Vagina (tissue), 2 donors: ENCODE data around the gene INTS11.

Source experiments
- POLR2A ChIP-seq, 2 donors: fragments of 450-650 bp; IDR thresholded peaks; one replicate each; pipeline ENCODE4 v1.6.1; 2017; ENCODE audit warnings: antibody characterized with exemption in 2 of 2, mild to moderate bottlenecking in 2 of 2, moderate library complexity in 2 of 2
- POLR2AphosphoS5 ChIP-seq, 2 donors: sonication (generic); formaldehyde crosslinking; IDR thresholded peaks; one replicate each; pipeline ENCODE4 v1.9.0; 2017; ENCODE audit warnings: antibody characterized with exemption in 2 of 2, mild to moderate bottlenecking in 2 of 2, low read depth in 1 of 2; ENCODE audit not compliant: insufficient read depth in 1 of 2
- TF ChIP-seq, protein P1 (sequence below), 3 experiments: fragments of 450-650 bp in 2 of 3; fragments of 200-600 bp in 1 of 3; sonication (generic) in 1 of 3; IDR thresholded peaks; one replicate each; pipeline ENCODE4 v1.5.1; 2017 to 2019; ENCODE audit warnings: antibody characterized with exemption in 3 of 3, mild to moderate bottlenecking in 2 of 3, moderate library complexity in 2 of 3

DNA sequence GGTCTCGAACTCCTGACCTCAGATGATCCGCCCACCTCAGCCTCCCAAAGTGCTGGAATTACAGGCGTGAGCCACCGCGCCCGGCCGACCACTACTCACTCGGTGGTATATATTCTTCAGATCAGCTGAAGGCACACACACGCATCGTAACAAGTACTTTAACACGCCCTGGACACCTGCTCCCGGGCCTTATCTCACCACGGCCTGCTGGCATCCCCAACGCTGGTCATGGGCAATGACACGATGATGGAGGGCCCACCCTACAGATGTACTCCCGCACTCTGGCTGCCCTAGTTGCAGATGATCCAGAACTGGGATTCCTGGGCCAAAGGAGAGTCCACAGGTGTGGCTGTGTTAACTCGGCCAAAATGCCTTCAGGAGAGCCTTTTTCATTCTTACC lies 62.4 kb downstream of the INTS11 start:
- TF ChIP-seq, protein P1, sequence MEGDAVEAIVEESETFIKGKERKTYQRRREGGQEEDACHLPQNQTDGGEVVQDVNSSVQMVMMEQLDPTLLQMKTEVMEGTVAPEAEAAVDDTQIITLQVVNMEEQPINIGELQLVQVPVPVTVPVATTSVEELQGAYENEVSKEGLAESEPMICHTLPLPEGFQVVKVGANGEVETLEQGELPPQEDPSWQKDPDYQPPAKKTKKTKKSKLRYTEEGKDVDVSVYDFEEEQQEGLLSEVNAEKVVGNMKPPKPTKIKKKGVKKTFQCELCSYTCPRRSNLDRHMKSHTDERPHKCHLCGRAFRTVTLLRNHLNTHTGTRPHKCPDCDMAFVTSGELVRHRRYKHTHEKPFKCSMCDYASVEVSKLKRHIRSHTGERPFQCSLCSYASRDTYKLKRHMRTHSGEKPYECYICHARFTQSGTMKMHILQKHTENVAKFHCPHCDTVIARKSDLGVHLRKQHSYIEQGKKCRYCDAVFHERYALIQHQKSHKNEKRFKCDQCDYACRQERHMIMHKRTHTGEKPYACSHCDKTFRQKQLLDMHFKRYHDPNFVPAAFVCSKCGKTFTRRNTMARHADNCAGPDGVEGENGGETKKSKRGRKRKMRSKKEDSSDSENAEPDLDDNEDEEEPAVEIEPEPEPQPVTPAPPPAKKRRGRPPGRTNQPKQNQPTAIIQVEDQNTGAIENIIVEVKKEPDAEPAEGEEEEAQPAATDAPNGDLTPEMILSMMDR (IDR thresholded peaks at IDR 0.05) = no peak
- no peak for TF ChIP-seq POLR2A (IDR thresholded peaks at IDR 0.05)
- no peak for TF ChIP-seq POLR2AphosphoS5 (IDR thresholded peaks at IDR 0.05; ENCODE audit: insufficient read depth in 1 of 2, low read depth in 1 of 2)
